ENCODE results near the gene DIS3L.

- TF ChIP-seq CTCF (IDR thresholded peaks at IDR 0.05; ENCODE audit: extremely low read depth in 1 of 2, insufficient read depth in 1 of 2, low read depth in 1 of 2, low read length in 2 of 2) (no peak), FOS (IDR thresholded peaks at IDR 0.05; ENCODE audit: borderline replicate concordance, insufficient read depth, low read length) (no peak)
Measured at GRCh38 chr15:66323312-66323928, 30.1 kb downstream of the DIS3L start.
